GM18498 (cell line): ENCODE measurements around the gene RGS9.
A peak's percentile ranks its signal among the peaks of the same experiment; 100 is the strongest.
"Not testable (repeated sequence)": the region's sequence is repeated elsewhere in the genome, so short reads cannot be mapped to it uniquely, and the experiment has no call there.

Source experiments
- ATAC-seq: cut with Tn5 transposase; IDR thresholded peaks from one replicate; pipeline ENCODE4 v1.9.1; 2021; ENCODE audit warnings: mild to moderate bottlenecking, moderate library complexity; ENCODE audit not compliant: unreplicated experiment

Gene RGS9

GRCh38 chr17:65155622-65156021 lies 18.5 kb downstream of the RGS9 start:
- ATAC-seq: peak; percentile 54

- ATAC-seq: no peak
Measured at GRCh38 chr17:65156185-65156834, 19.1 kb downstream of the RGS9 start.

- no peak for ATAC-seq
Measured at GRCh38 chr17:65156835-65157565, 19.8 kb downstream of the RGS9 start.

- no peak for ATAC-seq
Measured at GRCh38 chr17:65158041-65158440, 20.9 kb downstream of the RGS9 start.

- no peak for ATAC-seq
Measured at GRCh38 chr17:65158622-65159021, 21.5 kb downstream of the RGS9 start.

GRCh38 chr17:65160516-65160915 lies 23.3 kb downstream of the RGS9 start:
- no peak for ATAC-seq

GRCh38 chr17:65163990-65164495 lies 26.9 kb downstream of the RGS9 start:
- ATAC-seq: peak; percentile 94

GRCh38 chr17:65166787-65167186 lies 29.6 kb downstream of the RGS9 start:
- ATAC-seq: no peak

- ATAC-seq: no peak
Measured at GRCh38 chr17:65167566-65167965, 30.4 kb downstream of the RGS9 start.

- no peak for ATAC-seq
Measured at GRCh38 chr17:65169691-65170090, 32.5 kb downstream of the RGS9 start.

GRCh38 chr17:65170839-65171238 lies 33.7 kb downstream of the RGS9 start:
- no peak for ATAC-seq

- no peak for ATAC-seq
Measured at GRCh38 chr17:65171752-65172151, 34.6 kb downstream of the RGS9 start.

- no peak for ATAC-seq
Measured at GRCh38 chr17:65172496-65173136, 35.4 kb downstream of the RGS9 start.

- ATAC-seq: no peak
Measured at GRCh38 chr17:65173284-65173793, 36.2 kb downstream of the RGS9 start.

- no peak for ATAC-seq
Measured at GRCh38 chr17:65173976-65174683, 37.0 kb downstream of the RGS9 start.

- no peak for ATAC-seq
Measured at GRCh38 chr17:65174974-65175373, 37.8 kb downstream of the RGS9 start.

GRCh38 chr17:65175952-65176351 lies 38.8 kb downstream of the RGS9 start:
- no peak for ATAC-seq

- no peak for ATAC-seq
Measured at GRCh38 chr17:65176646-65177409, 39.7 kb downstream of the RGS9 start.

GRCh38 chr17:65177901-65178300 lies 40.7 kb downstream of the RGS9 start:
- ATAC-seq: no peak

- not testable (repeated sequence) for ATAC-seq
Measured at GRCh38 chr17:65180276-65180675, 43.1 kb downstream of the RGS9 start.
